Lung (tissue), 12 donors: ENCODE data around the gene CNTNAP5. TPM values are rescaled to one million over a fixed set of nuclear protein-coding genes. Genes with fewer than 3 reads are reported as not detected.
A peak's percentile ranks its signal among the peaks of the same experiment; 100 is the strongest.

Experiments
- ATAC-seq: fragments of 200-7000 bp; cut with Tn5 transposase; one replicate; pipeline ENCODE4 v1.9.1; 2020; ENCODE audit warnings: moderate number of reproducible peaks; ENCODE audit not compliant: insufficient read depth, low FRiP score
- DNase-seq, 3 donors: peaks; one replicate each; pipeline ENCODE4 v3.0.0-alpha.2; 2013 to 2017
- H3K27ac ChIP-seq, 2 donors: one replicate each; pipeline ENCODE4 v1.5.1; 2013; ENCODE audit warnings: mild to moderate bottlenecking in 2 of 2, moderate library complexity in 2 of 2, control low read depth in 1 of 2, inconsistent platforms in 1 of 2, low read depth in 1 of 2, low read length in 1 of 2
- H3K27me3 ChIP-seq, 3 donors: one replicate each; pipeline ENCODE4 v1.5.1; 2013; ENCODE audit warnings: low read length in 2 of 3; ENCODE audit not compliant: control insufficient read depth in 3 of 3, insufficient read depth in 3 of 3
- H3K36me3 ChIP-seq, 4 donors: one replicate each; pipeline ENCODE4 v1.5.1; 2013; ENCODE audit warnings: low read length in 4 of 4, mild to moderate bottlenecking in 1 of 4, moderate library complexity in 1 of 4; ENCODE audit not compliant: control insufficient read depth in 4 of 4, insufficient read depth in 4 of 4
- H3K4me1 ChIP-seq, 5 donors: one replicate each; pipeline ENCODE4 v1.5.1; 2013; ENCODE audit warnings: low read length in 5 of 5, mild to moderate bottlenecking in 2 of 5, moderate library complexity in 1 of 5; ENCODE audit not compliant: control insufficient read depth in 5 of 5, insufficient read depth in 5 of 5
- H3K4me3 ChIP-seq: one replicate; pipeline ENCODE4 v1.5.1; 2013; ENCODE audit warnings: mild to moderate bottlenecking, control low read depth, moderate library complexity
- H3K9ac ChIP-seq, 2 donors: one replicate each; pipeline ENCODE4 v1.5.1; 2013; ENCODE audit warnings: low read length in 2 of 2, control low read depth in 1 of 2; ENCODE audit not compliant: insufficient read depth in 1 of 2
- H3K9me3 ChIP-seq, 4 donors: one replicate each; pipeline ENCODE4 v1.5.1; 2013; ENCODE audit warnings: low read length in 3 of 4, mild to moderate bottlenecking in 1 of 4, moderate library complexity in 1 of 4; ENCODE audit not compliant: control insufficient read depth in 4 of 4, insufficient read depth in 3 of 4
- CTCF ChIP-seq: IDR thresholded peaks from 2 replicates; pipeline ENCODE4 v1.5.1; 2012; ENCODE audit warnings: mild to moderate bottlenecking; ENCODE audit errors: control extremely low read depth, extremely low read depth
- WGBS, 2 donors: extraction: QIAGEN DNeasy Blood & Tissue Kit; methylation state at CpG; one replicate each; pipeline ENCODE4 v1.1.7; 2013; 5-methylcytosine and 5-hydroxymethylcytosine counted together
- polyA plus RNA-seq, 2 donors: library from polyadenylated mRNA; stranded (reverse); fragments of 200-250 nt; gene quantifications; one replicate each; pipeline ENCODE4 v1.2.1, GENCODE V29; 2013
- total RNA-seq, 2 donors: library from RNA; depleted of rRNA in 1 of 2; stranded (reverse); fragments of >200 nt in 1 of 2; gene quantifications; one replicate each; pipeline ENCODE4 v1.2.1, GENCODE V29; 2014 to 2021
- donor health status: control.
- donor health status: control.
- donor health status: Bipolar disorder and iron deficiency.
- donor health status: healthy.
- donor health status: DM: yes; HTN: yes; CAD: no.

The CNTNAP5 gene
- total and polyA plus RNA-seq, 4 donors, result 0.03 to 0.06 TPM; not detected in 2

- no peak for DNase-seq
- H3K4me1 ChIP-seq, result no peaks in the 10 kb centered on the region
- no peaks in the 10 kb centered on the region for H3K9me3 ChIP-seq
- no peak for TF ChIP-seq CTCF
- ATAC-seq, result no peak
- no peak overlapping the region for H3K4me3 ChIP-seq
- WGBS, 2 donors, result 87% methylated on average over 2 of the region's 2 CpGs
- H3K9ac ChIP-seq, result no peak overlapping the region
- H3K36me3 ChIP-seq, result no peaks in the 10 kb centered on the region
- H3K27ac ChIP-seq, result no peak overlapping the region
- H3K27me3 ChIP-seq, result no peaks in the 10 kb centered on the region
Observed at GRCh38 chr2:124323321-124323720, 298.2 kb downstream of the CNTNAP5 start.

- 59 to 77% methylated on average over 3 of the region's 3 CpGs for WGBS, 2 donors
- DNase-seq, result peak in 2 of 3 donors; percentile 9 to 19
Observed at GRCh38 chr2:124325667-124326440, 300.8 kb downstream of the CNTNAP5 start.

GRCh38 chr2:124327303-124327702 lies 302.2 kb downstream of the CNTNAP5 start:
- Histone ChIP-seq H3K4me1 (no peaks in the 10 kb centered on the region), H3K36me3 (no peaks in the 10 kb centered on the region), H3K27ac (no peak overlapping the region), H3K27me3 (no peaks in the 10 kb centered on the region), H3K9ac (no peak overlapping the region), H3K9me3 (no peaks in the 10 kb centered on the region), H3K4me3 (no peak overlapping the region)
- no peak for DNase-seq
- ATAC-seq, result no peak
- no peak for TF ChIP-seq CTCF

More at GRCh38 chr2:124325667-124326440, 300.8 kb downstream of the CNTNAP5 start:
- no peak overlapping the region for H3K27ac ChIP-seq
- no peaks in the 10 kb centered on the region for H3K36me3 ChIP-seq
- no peaks in the 10 kb centered on the region for H3K4me1 ChIP-seq
- H3K27me3 ChIP-seq, result no peaks in the 10 kb centered on the region
- TF ChIP-seq CTCF, result no peak
- no peaks in the 10 kb centered on the region for H3K9me3 ChIP-seq
- no peak overlapping the region for H3K4me3 ChIP-seq
- H3K9ac ChIP-seq, result no peak overlapping the region
- no peak for ATAC-seq
